Measurements from ENCODE around the gene NAV1.
"Not testable (repeated sequence)": the region's sequence is repeated elsewhere in the genome, so short reads cannot be mapped to it uniquely, and the experiment has no call there.

The NAV1 gene, protein sequence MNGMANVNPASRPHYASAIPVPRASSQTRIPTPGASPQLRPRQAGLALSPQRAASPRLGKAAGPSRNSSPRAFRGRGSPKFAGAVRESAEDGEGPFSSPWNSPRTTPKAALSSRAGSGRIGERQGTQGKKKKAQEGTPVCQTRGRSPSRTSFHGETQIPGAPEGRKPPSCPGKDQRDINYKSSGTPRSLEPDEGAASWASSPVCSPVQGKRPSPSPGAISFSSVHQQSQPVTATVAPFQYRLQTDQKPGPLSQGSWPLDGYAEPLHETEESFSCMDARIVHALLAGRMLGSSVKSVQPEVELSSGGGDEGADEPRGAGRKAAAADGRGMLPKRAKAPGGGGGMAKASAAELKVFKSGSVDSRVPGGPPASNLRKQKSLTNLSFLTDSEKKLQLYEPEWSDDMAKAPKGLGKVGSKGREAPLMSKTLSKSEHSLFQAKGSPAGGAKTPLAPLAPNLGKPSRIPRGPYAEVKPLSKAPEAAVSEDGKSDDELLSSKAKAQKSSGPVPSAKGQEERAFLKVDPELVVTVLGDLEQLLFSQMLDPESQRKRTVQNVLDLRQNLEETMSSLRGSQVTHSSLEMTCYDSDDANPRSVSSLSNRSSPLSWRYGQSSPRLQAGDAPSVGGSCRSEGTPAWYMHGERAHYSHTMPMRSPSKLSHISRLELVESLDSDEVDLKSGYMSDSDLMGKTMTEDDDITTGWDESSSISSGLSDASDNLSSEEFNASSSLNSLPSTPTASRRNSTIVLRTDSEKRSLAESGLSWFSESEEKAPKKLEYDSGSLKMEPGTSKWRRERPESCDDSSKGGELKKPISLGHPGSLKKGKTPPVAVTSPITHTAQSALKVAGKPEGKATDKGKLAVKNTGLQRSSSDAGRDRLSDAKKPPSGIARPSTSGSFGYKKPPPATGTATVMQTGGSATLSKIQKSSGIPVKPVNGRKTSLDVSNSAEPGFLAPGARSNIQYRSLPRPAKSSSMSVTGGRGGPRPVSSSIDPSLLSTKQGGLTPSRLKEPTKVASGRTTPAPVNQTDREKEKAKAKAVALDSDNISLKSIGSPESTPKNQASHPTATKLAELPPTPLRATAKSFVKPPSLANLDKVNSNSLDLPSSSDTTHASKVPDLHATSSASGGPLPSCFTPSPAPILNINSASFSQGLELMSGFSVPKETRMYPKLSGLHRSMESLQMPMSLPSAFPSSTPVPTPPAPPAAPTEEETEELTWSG (N-terminal part only)

DNA sequence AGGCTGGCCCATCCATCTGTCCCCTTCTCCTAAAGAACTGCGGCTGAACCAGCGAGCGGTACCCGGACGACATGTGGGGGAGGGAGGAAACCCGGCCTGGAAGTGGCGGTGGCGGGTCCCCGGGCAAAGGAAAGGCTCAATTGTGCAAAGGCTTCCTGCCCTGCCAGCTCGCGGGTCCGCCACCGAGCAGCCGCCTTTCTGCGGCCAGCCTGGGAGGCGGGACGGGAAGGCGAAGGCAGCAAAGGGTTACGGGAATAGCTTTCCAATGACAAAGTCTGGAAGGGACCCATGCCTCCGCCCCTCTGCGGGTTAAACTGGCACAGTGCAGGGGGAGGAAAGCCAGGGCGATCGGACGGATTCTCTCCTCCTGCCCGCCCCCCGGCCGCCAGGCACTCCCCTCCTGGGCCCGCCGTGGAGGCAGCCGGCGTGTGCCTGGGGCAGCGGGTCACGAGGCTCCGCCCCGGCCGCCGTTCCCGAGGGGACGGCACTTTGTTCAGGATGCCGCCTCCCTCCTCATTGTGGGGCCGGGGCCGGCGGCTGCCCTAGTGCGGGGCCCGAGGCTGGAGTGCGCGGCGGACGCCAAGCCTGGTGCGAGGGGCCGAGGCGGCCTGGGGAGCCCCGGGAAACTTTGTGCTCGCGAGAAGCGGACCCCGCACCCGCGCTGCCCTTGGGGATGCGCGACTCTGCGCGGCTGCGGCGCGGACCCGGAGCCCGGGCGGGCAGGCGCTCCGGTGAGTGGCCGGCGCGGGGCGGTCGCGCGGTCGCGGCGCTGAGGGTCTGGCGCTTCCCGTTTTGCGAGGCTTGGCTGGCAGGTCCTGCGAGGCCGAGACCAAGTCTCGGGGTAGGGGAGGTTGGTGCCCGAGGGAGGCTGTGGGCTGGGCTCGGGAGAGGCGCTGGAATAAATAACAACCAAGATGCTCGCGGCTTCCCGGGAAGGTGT lies at the start of gene NAV1:
NAV1 (plus strand) TSS at position 516 of the 940 bp plus-strand sequence. CDS start 83,758 bp downstream, outside the sequence.
- DNase-seq, result no peak

DNA sequence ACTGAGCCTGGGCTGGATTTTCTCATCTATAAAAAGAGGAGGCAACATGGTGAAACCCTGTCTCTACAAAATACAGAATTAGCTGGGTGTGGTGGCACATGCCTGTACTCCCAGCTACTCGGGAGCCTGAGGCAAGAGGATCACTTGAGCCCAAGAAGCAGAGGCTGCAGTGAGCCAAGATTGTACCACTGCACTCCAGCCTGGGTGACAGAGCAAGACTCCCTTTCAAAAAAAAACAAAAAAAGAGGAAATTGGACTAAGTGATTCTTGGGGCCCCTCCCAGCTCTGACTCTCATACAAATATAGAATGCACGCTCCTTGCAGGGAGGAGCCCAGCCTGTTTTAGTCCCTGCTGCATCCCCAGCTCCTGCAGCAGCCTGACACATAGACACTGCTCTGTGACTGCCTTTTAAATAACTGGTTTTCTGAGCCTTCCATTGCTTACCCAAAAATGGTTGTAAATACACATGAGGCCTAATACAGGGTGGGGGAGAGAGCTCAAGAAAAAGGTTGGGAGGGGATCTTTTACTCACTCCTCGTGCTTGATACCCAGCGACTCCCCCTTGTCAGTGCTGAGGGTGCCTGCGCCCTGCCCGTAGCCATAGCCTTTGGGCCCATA lies 49.2 kb upstream of the NAV1 start:
- no peak for DNase-seq

DNA sequence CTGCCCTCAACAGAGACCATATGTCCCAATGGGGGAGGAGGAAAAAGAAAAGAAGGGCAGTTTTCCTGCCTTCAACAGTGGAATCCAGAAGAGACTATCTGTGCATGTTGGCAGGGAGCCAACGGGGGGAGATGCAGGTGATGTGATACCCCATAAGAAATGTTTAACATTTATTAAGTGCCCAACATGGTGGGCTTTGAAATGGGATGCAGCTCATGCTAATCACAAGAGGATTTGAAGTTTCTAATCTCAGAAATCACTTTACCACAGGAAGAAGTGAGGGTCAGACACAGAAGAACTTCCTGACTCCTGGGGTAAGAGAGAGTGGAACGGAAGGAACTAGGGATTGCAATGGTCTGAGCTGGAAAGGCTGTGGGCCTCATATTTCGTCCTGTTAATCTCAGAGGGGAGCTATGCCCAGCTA lies 48.2 kb upstream of the NAV1 start:
- no peak for DNase-seq

DNA sequence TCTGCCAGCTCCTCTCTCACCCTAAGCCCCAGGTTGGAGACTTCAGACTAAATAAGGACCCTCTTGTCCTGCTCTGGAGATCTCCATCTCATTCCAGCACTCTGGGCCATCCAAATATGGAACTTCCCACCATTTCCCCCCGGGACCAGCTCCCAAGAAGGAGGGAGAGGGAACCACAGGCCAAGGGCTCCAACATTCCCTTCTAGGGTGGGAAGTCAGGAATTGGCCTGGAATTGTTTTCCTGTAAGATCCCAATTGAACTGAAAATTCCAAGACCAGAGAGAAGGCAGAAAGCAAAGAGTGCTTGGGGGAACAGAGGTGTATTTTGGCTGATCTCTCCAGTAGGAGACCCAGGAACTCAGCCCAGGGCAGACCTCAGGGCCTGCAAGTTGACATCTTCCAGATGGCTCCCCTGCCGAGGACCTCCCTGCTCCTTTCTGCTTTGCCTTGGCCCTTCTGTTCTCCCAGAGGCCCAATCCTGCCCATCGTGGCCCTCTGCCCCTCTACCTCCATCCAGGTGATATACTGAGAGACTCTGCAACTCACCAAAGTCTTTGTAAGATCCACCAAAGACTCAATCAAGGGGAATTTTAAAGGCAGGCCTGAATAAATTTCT lies 46.9 kb upstream of the NAV1 start:
- DNase-seq, result no peak

DNA sequence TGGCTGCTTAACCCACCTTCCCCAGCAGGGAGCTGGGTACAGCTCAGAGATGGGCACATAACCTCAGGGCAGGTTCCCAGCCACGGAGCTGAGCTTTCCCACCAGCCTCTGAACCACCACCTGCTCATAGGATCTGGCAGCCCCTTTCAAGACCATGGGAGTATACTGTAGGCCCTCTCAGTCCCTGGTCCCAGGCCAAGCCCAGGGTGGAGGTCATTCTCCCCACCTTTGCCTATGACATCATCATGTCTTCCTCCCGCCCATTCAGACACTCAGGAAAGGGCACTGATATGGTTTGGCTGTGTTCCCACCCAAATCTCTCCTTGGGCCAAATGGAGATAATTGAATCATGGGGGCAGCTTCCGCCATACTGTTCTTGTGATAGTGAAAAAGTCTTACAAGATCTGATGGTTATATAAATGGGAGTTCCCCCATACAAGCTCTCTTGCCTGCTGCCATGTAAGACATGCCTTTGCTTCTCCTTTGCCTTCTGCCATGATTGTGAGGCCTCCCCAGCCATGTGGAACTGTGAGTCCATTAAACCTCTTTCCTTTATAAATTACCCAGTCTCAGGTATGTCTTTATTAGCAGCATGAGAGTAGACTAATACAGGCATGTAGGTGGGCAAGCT lies 45.8 kb upstream of the NAV1 start:
- DNase-seq, result not testable (repeated sequence)

- DNase-seq, result no peak
Observed at GRCh38 chr1:201493757-201494617, 44.9 kb upstream of the NAV1 start.

GRCh38 chr1:201495551-201496295 lies 43.2 kb upstream of the NAV1 start:
- peak; percentile 48 for DNase-seq

DNA sequence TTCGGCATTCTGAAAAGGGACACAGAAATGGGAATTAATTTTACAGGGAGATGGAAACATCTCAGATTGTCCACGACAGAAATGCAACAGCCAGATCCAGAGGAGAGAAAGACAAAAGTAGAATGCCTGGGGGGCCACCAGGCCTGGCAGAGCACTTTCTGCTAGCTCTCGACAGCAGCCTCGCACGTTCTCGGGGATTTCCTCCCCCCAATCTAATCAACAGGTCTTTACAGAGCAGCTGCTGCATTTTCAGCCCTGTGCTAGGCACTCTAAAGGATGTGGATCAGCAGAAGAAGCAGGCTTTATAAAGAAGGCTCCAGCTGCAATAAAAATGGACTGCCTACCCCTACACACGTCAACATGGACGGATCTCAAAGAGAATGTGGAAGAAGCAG lies 42.6 kb upstream of the NAV1 start:
- no peak for DNase-seq

GRCh38 chr1:201497935-201498509 lies 40.9 kb upstream of the NAV1 start:
- DNase-seq, result no peak

DNA sequence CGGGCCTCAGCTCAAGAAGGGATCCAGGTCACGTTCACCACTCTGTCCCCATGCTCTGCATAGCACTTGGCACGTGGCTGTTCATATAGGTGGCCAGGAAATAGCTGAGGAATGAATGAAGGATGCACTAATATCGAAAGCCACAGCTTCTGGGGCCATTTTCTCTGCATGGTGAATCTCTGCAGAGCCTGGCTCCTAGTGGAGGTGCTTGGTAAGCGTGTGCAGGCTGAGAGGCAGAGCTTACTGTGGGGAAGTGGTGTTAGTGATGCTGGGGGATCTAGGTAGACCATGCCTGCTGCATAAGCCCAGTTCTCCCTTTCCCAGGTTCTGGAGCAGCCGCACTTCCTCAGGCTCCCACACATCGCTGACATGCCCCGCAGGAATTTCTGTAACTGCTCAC lies 40.3 kb upstream of the NAV1 start:
- no peak for DNase-seq

GRCh38 chr1:201499191-201499590 lies 39.7 kb upstream of the NAV1 start:
- DNase-seq, result no peak

DNA sequence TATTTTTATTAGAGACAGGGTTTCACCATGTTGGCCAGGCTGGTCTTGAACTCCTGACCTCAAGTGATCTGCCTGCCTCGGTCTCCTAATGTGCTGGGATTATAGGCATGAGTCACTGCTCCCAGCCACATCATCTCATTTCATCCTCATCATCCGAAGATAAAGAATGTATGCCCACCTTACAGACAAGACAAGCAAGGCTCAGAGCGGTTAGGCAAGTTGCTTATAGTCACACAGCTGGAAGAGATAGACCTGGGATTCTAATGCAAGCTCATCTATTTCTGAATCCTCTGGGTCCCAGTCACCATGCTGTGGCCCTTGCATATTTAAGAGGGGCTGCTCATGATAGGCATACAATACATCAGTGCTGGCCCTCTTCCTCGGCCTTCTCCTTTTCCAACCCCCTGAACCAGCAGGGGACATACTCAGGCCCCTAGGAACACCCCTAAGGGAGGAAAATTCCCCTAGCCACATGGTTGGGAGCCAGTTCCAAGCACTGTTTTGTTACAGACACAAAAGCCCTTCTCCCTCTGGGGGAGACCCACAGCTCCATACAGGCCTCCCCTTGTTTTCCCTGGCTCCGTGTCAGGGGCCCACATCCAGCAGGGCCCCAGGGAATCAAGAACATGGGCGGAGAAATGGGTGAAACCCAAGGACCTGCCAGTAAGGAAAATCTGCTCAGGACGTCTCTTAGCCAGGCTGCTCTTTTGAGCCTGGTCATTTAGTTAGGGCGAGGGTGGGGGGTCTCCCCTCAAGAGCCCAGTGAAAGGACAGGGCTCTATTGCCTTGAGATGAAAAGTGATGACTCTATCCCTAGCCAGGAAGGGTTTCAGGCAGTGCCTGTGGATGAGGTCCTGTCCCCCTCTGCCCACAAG lies 38.9 kb upstream of the NAV1 start:
- DNase-seq, result no peak

DNA sequence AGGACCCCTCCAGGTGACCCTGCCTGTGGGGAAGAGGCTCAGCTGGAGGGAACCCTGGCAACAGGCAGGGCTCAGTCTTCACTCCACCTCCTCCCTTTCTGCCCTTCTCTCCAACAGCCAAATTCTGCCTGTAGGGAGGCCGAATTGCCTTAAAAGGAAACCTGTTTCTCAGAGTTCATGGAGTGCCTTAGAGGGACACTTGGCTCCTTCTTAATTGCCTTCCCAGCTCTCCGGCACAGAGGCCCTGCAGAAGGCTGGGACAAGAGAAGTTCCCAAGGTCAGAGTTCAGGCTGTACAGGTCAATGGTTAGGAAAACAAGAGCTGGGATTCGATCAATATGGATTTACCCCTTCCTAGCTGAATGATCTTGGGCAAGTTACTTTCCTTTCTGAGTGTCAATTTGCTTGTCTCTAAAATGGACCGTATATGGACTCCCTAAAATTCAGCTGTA lies 38.2 kb upstream of the NAV1 start:
- DNase-seq, result no peak

- DNase-seq, result no peak
Observed at GRCh38 chr1:201501144-201501543, 37.8 kb upstream of the NAV1 start.

GRCh38 chr1:201501812-201502510 lies 37.0 kb upstream of the NAV1 start:
- DNase-seq, result peak; percentile 45

- DNase-seq, result no peak
Observed at GRCh38 chr1:201502511-201502857, 36.4 kb upstream of the NAV1 start.
